ENCODE data around the gene TOP3B. TPM values are rescaled to one million over a fixed set of nuclear protein-coding genes. Genes with fewer than 3 reads are reported as not detected.

TOP3B gene
- total RNA-seq, 4 donors from 2014 or later: 24.3 to 68.1 (median 48.4) TPM

- no peak for DNase-seq (ENCODE audit: low spot score in 2 of 2)
- no peaks in the 10 kb centered on the region for H3K9me3 ChIP-seq
- 76 to 87% methylated on average over 6 of the region's 6 CpGs for WGBS, 2 donors
- H3K36me3 ChIP-seq: peaks cover 0 to 77% (median 23%) of the 10 kb centered on the region in 3 donors
- peaks cover 0 to 4% (median 0%) of the 10 kb centered on the region in 4 donors for H3K4me1 ChIP-seq
- TF ChIP-seq, protein P1, sequence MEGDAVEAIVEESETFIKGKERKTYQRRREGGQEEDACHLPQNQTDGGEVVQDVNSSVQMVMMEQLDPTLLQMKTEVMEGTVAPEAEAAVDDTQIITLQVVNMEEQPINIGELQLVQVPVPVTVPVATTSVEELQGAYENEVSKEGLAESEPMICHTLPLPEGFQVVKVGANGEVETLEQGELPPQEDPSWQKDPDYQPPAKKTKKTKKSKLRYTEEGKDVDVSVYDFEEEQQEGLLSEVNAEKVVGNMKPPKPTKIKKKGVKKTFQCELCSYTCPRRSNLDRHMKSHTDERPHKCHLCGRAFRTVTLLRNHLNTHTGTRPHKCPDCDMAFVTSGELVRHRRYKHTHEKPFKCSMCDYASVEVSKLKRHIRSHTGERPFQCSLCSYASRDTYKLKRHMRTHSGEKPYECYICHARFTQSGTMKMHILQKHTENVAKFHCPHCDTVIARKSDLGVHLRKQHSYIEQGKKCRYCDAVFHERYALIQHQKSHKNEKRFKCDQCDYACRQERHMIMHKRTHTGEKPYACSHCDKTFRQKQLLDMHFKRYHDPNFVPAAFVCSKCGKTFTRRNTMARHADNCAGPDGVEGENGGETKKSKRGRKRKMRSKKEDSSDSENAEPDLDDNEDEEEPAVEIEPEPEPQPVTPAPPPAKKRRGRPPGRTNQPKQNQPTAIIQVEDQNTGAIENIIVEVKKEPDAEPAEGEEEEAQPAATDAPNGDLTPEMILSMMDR (IDR thresholded peaks at IDR 0.05): no peak
- TF ChIP-seq EP300 (IDR thresholded peaks at IDR 0.05) (no peak), POLR2A (IDR thresholded peaks at IDR 0.05) (no peak)
- H3K27me3 ChIP-seq: no peaks in the 10 kb centered on the region
- no peak overlapping the region for H3K27ac ChIP-seq
- H3K4me3 ChIP-seq: no peak overlapping the region
Observed at GRCh38 chr22:21972806-21973205, 9.8 kb downstream of the TOP3B start.

GRCh38 chr22:21972293-21972779 lies 10.3 kb downstream of the TOP3B start:
- DNase-seq (ENCODE audit: low spot score in 2 of 2): no peak
- TF ChIP-seq POLR2A (IDR thresholded peaks at IDR 0.05) (no peak), EP300 (IDR thresholded peaks at IDR 0.05) (no peak)
- TF ChIP-seq, protein P1 (IDR thresholded peaks at IDR 0.05): peak; percentile 36 to 83 (median 70)
- no peaks in the 10 kb centered on the region for H3K9me3 ChIP-seq
- no peak overlapping the region for H3K27ac ChIP-seq
- H3K4me1 ChIP-seq: no peaks in the 10 kb centered on the region
- peaks cover 0 to 81% (median 25%) of the 10 kb centered on the region in 3 donors for H3K36me3 ChIP-seq
- H3K27me3 ChIP-seq: no peaks in the 10 kb centered on the region
- WGBS, 2 donors: 71 to 76% methylated on average over 7 of the region's 7 CpGs
- no peak overlapping the region for H3K4me3 ChIP-seq

DNA sequence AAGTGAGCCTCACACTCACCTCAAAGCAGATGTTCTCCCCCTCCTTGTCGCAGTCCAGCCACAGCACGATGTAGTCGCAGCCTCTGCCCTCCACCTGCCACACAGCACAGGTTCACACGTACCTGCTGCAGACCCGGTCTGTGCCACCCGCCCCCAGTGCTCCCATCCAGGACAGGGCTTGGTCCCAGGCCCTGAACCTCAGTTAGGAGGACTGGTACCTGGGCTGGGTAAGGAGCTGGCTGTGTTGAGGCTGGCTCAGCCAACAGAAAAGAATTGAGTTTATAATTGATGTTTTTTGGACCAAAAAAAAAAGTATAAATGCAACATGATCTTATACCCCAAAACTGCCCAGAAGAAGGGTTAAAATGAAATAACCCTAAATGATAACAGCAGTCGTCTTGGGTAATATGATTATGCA lies 10.7 kb downstream of the TOP3B start:
- TF ChIP-seq, protein P1 (IDR thresholded peaks at IDR 0.05): no peak
- no peak for TF ChIP-seq POLR2A (IDR thresholded peaks at IDR 0.05)
- TF ChIP-seq EP300 (IDR thresholded peaks at IDR 0.05): no peak
- Histone ChIP-seq H3K27ac (no peak overlapping the region), H3K9me3 (no peaks in the 10 kb centered on the region), H3K27me3 (no peaks in the 10 kb centered on the region), H3K4me3 (no peak overlapping the region), H3K36me3 (peaks cover 0 to 86% (median 25%) of the 10 kb centered on the region in 3 donors), H3K4me1 (no peaks in the 10 kb centered on the region)
- no peak for DNase-seq (ENCODE audit: low spot score in 2 of 2)
- WGBS, 2 donors: 86 to 90% methylated on average over 7 of the region's 7 CpGs

- H3K36me3 ChIP-seq: peaks cover 3 to 95% (median 25%) of the 10 kb centered on the region in 3 donors
- no peaks in the 10 kb centered on the region for H3K9me3 ChIP-seq
- no peaks in the 10 kb centered on the region for H3K4me1 ChIP-seq
- no peak for DNase-seq (ENCODE audit: low spot score in 2 of 2)
- H3K4me3 ChIP-seq: no peak overlapping the region
- TF ChIP-seq POLR2A (IDR thresholded peaks at IDR 0.05) (no peak), EP300 (IDR thresholded peaks at IDR 0.05) (no peak)
- TF ChIP-seq, protein P1 (IDR thresholded peaks at IDR 0.05): no peak
- WGBS, 2 donors: 91 to 93% methylated on average over 18 of the region's 18 CpGs
- no peak overlapping the region for H3K27ac ChIP-seq
- no peaks in the 10 kb centered on the region for H3K27me3 ChIP-seq
Observed at GRCh38 chr22:21970800-21971617, 11.6 kb downstream of the TOP3B start.

Measured in tibial nerve (tissue), 4 donors.